ENCODE measurements around the gene ELL3. TPM values are rescaled to one million over a fixed set of nuclear protein-coding genes. Genes with fewer than 3 reads are reported as not detected.
"Not testable (repeated sequence)": the region's sequence is repeated elsewhere in the genome, so short reads cannot be mapped to it uniquely, and the experiment has no call there.

The ELL3 gene
- total RNA-seq, 3 donors from 2014 or later, result 18.4 to 37.4 (median 22.8) TPM

- TF ChIP-seq, protein P1, sequence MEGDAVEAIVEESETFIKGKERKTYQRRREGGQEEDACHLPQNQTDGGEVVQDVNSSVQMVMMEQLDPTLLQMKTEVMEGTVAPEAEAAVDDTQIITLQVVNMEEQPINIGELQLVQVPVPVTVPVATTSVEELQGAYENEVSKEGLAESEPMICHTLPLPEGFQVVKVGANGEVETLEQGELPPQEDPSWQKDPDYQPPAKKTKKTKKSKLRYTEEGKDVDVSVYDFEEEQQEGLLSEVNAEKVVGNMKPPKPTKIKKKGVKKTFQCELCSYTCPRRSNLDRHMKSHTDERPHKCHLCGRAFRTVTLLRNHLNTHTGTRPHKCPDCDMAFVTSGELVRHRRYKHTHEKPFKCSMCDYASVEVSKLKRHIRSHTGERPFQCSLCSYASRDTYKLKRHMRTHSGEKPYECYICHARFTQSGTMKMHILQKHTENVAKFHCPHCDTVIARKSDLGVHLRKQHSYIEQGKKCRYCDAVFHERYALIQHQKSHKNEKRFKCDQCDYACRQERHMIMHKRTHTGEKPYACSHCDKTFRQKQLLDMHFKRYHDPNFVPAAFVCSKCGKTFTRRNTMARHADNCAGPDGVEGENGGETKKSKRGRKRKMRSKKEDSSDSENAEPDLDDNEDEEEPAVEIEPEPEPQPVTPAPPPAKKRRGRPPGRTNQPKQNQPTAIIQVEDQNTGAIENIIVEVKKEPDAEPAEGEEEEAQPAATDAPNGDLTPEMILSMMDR (IDR thresholded peaks at IDR 0.05), result no peak
- Histone ChIP-seq H3K36me3 (ENCODE audit: low read depth) (no peaks in the 10 kb centered on the region), H3K4me3 (no peak overlapping the region), H3K9me3 (no peaks in the 10 kb centered on the region), H3K4me1 (ENCODE audit: low read depth) (peaks cover 23% of the 10 kb centered on the region)
- DNase-seq, result peak in 1 of 3 donors; percentile 60
- no peak for ATAC-seq
- intact Hi-C loops (cut with DNase I, micrococcal nuclease), result no loop called here
Observed at GRCh38 chr15:43749690-43750345, 26.9 kb downstream of the ELL3 start.

DNA sequence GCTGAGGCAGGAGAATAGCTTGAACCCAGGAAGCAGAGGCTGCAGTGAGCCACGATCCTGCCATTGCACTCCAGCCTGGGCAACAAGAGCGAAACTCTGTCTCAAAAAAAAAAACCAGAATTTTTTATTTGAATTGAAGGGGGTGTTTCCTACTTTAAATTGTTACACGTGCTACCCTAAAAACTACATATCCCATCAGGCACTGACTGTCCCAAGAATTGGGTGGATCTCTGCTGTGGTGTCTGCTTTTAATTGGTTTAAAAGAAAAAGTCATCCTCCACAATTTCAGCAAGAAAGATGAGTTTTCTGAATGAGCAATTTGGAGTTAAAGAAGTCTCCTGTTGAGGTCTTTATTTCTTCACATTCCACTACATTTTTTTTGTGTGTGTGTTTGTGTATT is 28.4 kb downstream of the ELL3 start:
- H3K4me1 ChIP-seq (ENCODE audit: low read depth), result peaks cover 23% of the 10 kb centered on the region
- H3K36me3 ChIP-seq (ENCODE audit: low read depth), result no peaks in the 10 kb centered on the region
- H3K4me3 ChIP-seq, result no peak overlapping the region
- ATAC-seq (no peak), DNase-seq (no peak)
- intact Hi-C loops (cut with DNase I, micrococcal nuclease), result no loop called here
- no peaks in the 10 kb centered on the region for H3K9me3 ChIP-seq
- TF ChIP-seq, protein P1 (IDR thresholded peaks at IDR 0.05), result no peak

DNA sequence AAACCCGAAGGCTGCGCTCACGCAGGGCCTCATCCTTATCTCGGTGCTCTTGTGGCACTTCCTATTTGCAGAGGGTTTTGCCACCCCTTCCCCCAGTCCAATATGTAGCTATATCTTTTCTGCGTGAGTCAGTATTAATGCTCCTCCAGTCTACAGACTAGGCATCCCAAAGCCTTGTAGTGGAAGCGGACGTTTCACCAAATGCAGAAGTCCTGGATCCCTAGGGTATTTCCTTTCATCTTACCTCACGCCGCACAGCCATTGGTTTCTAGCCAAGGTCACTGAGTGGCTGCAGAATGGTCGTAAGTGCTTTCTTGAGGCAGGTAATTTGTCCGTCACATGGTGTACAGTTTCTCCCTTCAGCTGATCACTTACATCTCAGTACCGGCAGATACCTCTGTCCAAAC is 29.9 kb downstream of the ELL3 start:
- peaks cover 23% of the 10 kb centered on the region for H3K4me1 ChIP-seq (ENCODE audit: low read depth)
- H3K9me3 ChIP-seq; H3K36me3 ChIP-seq (ENCODE audit: low read depth); intact Hi-C loops (cut with DNase I, micrococcal nuclease): not testable (repeated sequence)
- ATAC-seq, result peak; percentile 62
- DNase-seq, result peak in 1 of 3 donors; percentile 38
- peak overlapping the region; percentile 70 for H3K4me3 ChIP-seq

DNA sequence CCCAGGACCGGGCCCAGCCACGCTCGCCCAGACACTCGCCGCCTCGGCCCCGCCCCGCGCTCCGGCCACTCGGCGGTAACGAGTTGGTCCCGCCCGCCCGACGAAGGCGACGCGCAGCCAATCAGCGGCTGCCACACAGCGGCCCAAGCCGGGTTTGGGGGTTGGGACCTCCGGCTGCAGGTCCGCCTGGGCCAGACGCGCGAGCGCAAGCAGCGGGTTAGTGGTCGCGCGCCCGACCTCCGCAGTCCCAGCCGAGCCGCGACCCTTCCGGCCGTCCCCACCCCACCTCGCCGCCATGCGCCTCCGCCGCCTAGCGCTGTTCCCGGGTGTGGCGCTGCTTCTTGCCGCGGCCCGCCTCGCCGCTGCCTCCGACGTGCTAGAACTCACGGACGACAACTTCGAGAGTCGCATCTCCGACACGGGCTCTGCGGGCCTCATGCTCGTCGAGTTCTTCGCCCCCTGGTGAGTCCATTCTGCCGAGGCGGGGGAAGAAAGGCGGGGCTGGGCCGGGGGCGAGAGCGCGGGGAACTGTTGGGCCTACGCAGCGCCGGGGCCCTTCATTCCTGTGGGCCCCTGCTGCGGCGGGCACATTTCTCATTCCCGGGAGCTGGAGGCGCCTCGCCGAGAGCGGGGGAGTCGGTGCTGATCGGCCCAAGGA is 30.4 kb downstream of the ELL3 start, which contains the start of gene PDIA3:
TSS of gene PDIA3 (plus strand) at position 194 of the 658 bp plus-strand sequence. CDS start at position 296, 102 bp downstream.
- DNase-seq, result peak; percentile 93 to 97 (median 97)
- intact Hi-C loops (cut with DNase I, micrococcal nuclease); H3K9me3 ChIP-seq; H3K36me3 ChIP-seq (ENCODE audit: low read depth): not testable (repeated sequence)
- ATAC-seq, result peak; percentile 97
- Histone ChIP-seq H3K4me1 (ENCODE audit: low read depth) (peaks cover 23% of the 10 kb centered on the region), H3K4me3 (peak within 1 kb of the TSS; percentile 70)

DNA sequence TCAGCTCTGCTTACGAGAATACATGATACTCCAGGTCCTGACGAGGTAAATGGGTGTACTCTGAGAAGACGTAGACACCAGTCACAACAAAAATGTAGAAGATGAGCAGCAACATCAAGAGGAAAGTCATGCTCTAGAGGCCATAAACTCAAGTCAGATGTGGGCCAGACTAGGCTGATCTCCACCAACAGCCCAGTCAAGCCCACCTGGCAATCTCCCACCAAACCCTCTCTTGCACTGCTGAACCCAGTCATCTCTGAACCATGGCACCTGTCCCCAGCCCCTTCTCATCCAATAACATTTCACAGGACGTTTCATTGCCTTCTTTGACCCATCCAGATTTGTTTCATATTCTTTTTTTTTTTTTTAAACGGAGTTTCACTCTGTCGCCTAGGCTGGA is 41.4 kb downstream of the ELL3 start:
- H3K4me3 ChIP-seq, result no peak overlapping the region
- H3K4me1 ChIP-seq (ENCODE audit: low read depth), result no peaks in the 10 kb centered on the region
- no peak for ATAC-seq
- H3K9me3 ChIP-seq, result no peaks in the 10 kb centered on the region
- intact Hi-C loops (cut with DNase I, micrococcal nuclease), result no loop called here
- H3K36me3 ChIP-seq (ENCODE audit: low read depth), result no peaks in the 10 kb centered on the region
- DNase-seq, result no peak
- TF ChIP-seq, protein P1 (IDR thresholded peaks at IDR 0.05), result no peak

DNA sequence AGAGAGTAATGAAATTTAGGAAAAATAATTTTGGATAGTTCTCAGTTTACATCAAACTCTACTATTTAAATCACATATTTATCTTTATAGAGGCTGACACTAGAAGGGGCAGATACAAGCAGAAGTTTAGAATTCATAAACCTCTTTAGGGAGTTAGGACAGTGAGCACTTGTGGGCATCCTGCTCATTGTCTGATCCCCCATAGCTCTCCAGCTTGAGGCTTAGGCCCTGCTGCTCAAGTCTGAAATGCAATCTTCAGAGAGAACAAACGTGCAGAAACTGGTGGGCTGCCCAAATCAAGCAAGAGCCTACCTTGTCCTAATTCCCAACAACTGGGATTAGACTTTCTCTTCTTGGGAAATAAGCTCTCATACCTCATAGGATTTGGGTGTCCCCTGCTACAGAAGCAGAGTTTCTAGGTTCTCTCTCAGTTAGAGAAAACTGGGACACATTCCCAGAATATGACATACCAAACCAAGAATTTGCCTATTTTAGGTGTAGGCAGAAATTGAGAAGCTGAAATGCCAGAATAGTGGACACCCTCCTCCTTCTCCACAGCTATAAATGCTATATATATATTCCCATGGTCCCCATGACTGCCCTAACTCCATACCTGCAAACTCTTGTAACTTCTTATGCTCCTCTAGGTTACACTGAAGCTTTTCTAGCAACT is 48.6 kb downstream of the ELL3 start:
- not testable (repeated sequence) for H3K36me3 ChIP-seq (ENCODE audit: low read depth); H3K4me1 ChIP-seq (ENCODE audit: low read depth); H3K9me3 ChIP-seq; H3K4me3 ChIP-seq; DNase-seq; ATAC-seq
- intact Hi-C loops (cut with DNase I, micrococcal nuclease), result loop anchor here in 1 of 2 donors (10.0 kb wide), 1 partner anchor 193 kb away; no protein-coding TSS in a partner anchor

DNA sequence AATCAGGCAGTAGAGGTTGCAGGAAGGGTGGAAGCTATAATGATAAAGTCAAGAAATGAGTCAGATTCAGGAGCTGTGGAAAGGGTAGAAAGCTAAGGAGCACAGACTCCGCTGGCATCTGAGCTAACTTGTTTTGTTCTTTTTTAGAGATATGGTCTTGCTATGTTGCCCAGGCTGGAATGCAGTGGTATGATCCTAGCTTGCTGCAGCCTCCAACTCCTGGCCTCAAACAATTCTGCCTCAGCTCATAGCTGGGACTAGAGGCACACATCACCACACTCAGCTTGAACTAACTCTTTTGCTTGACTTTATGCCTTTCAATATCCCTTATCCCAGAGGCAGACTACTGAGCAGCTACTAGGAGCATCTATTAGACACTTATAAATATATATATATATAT is 50.5 kb downstream of the ELL3 start:
- intact Hi-C loops (cut with DNase I, micrococcal nuclease), result loop anchor here in 1 of 2 donors (10.0 kb wide), 1 partner anchor 192 kb away; no protein-coding TSS in a partner anchor
- H3K4me1 ChIP-seq (ENCODE audit: low read depth); H3K4me3 ChIP-seq; H3K36me3 ChIP-seq (ENCODE audit: low read depth); H3K9me3 ChIP-seq; ATAC-seq; DNase-seq: not testable (repeated sequence)

All from mucosa of descending colon (tissue), 3 donors.